DOHH2 (cell line): Measurements from ENCODE around the gene TOMM40.

Source experiments
- EZH2phosphoT487 ChIP-seq: fragments of 200-600 bp; sonication (generic); IDR thresholded peaks from 2 replicates; pipeline ENCODE4 v1.6.1; 2017; ENCODE audit warnings: borderline replicate concordance, mild to moderate bottlenecking, antibody characterized with exemption, low read length, moderate library complexity, mixed read lengths
- TF ChIP-seq, protein P1 (sequence below): fragments of 200-600 bp; sonication (generic); IDR thresholded peaks from one replicate; pipeline ENCODE4 v1.5.1; 2014; ENCODE audit warnings: antibody characterized with exemption, mild to moderate bottlenecking, low read depth, low read length; ENCODE audit not compliant: poor library complexity, severe bottlenecking

DNA sequence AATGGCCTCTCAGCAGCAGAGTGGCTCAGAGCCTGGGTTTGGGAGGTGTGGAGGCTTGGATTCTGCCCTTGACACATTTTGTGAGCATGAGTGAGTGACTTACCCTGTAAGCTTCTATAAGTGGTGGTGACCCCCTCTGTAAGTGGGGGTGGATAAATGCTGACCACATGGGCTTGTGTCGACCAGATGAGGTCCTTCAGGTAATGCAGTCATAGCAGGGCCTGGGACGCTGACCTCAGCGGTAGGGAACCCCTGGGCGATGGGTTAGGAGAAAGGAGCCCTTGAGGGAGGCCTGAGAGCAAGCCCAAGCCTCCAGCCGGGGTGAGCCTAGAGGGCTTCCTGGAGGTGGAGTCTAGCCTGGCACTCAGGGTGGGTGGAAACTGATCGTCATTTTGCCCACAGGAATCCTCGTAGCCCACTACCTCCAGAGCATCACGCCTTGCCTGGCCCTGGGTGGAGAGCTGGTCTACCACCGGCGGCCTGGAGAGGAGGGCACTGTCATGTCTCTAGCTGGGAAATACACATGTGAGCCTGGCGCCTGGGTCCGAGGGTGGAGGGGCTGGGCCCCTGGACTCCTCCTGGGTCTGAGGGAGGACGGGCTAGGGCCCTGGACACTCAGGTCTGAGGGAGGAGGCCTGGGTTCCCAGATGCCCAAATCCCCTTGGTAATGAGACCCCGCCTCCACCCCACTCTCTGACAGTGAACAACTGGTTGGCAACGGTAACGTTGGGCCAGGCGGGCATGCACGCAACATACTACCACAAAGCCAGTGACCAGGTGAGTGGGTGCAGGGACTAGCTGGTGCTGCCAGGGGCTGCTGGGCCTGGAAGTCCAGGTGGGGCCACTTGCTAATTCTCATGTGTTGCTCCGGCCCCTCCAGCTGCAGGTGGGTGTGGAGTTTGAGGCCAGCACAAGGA is 9.5 kb downstream of the TOMM40 start:
- TF ChIP-seq, protein P1, sequence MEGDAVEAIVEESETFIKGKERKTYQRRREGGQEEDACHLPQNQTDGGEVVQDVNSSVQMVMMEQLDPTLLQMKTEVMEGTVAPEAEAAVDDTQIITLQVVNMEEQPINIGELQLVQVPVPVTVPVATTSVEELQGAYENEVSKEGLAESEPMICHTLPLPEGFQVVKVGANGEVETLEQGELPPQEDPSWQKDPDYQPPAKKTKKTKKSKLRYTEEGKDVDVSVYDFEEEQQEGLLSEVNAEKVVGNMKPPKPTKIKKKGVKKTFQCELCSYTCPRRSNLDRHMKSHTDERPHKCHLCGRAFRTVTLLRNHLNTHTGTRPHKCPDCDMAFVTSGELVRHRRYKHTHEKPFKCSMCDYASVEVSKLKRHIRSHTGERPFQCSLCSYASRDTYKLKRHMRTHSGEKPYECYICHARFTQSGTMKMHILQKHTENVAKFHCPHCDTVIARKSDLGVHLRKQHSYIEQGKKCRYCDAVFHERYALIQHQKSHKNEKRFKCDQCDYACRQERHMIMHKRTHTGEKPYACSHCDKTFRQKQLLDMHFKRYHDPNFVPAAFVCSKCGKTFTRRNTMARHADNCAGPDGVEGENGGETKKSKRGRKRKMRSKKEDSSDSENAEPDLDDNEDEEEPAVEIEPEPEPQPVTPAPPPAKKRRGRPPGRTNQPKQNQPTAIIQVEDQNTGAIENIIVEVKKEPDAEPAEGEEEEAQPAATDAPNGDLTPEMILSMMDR = no peak
- TF ChIP-seq EZH2phosphoT487 = no peak
